ENCODE measurements around the gene NOC4L. TPM values are rescaled to one million over a fixed set of nuclear protein-coding genes. Genes with fewer than 3 reads are reported as not detected.
"Not testable (repeated sequence)": the region's sequence is repeated elsewhere in the genome, so short reads cannot be mapped to it uniquely, and the experiment has no call there.

The NOC4L gene
- total RNA-seq, 1 experiment from 2014 or later: 11.9 TPM

DNA sequence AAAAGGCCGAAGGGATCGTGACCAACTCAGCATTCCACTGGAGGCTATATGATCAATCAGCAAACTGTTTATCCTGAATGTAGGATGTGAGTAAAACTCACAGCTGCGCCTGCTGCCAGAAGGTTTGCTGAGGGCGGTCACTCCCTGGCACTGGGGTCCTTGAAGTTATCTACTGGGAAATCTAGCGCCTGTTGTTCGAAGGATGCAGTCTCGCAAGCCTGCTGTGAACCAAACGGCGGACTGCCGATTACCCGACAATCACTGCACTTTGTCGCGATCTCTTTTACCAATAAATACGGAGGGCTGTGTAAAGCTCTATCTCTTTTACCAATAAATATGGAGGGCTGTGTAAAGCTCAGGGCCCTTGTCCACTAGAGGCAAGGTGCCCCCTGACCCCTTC is 13.0 kb upstream of the NOC4L start:
- H3K27ac ChIP-seq: no peak overlapping the region
- H3K36me3 ChIP-seq: peaks cover 9% of the 10 kb centered on the region; the same call in 1 of the 2 replicates
- H3K27me3 ChIP-seq (replicated peaks): no peaks in the 10 kb centered on the region
- no peaks in the 10 kb centered on the region for H3K4me1 ChIP-seq (replicated peaks)
- no peak for DNase-seq (ENCODE audit: low read depth in 1 of 2, low spot score in 2 of 2)
- no peak overlapping the region for H3K4me3 ChIP-seq
- no peaks in the 10 kb centered on the region for H3K9me3 ChIP-seq (replicated peaks)

DNA sequence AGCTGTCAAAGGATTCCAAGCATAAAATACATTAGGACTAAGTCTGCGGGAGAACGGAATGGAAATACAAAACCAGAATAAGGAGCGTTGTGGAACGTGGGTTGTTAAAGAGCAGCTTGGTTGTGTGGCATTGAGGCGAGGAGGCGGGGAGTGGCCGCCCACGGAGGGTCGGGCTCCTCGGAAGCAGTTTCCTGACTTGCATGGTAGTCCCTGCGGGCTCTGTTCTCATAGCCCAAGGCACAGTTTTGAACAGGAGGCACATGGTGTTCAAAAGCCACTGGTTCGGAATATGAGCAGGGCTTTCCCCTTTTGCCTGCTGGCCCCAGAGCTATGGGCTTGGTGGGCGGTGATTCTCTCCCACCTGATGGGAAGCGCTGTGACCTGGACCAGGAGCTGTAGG is 12.3 kb upstream of the NOC4L start:
- no peak for DNase-seq (ENCODE audit: low read depth in 1 of 2, low spot score in 2 of 2)
- Histone ChIP-seq H3K9me3 (replicated peaks) (no peaks in the 10 kb centered on the region), H3K27me3 (replicated peaks) (no peaks in the 10 kb centered on the region), H3K27ac (no peak overlapping the region), H3K4me3 (no peak overlapping the region), H3K4me1 (replicated peaks) (no peaks in the 10 kb centered on the region), H3K36me3 (peaks cover 5% of the 10 kb centered on the region; the same call in 1 of the 2 replicates)

DNA sequence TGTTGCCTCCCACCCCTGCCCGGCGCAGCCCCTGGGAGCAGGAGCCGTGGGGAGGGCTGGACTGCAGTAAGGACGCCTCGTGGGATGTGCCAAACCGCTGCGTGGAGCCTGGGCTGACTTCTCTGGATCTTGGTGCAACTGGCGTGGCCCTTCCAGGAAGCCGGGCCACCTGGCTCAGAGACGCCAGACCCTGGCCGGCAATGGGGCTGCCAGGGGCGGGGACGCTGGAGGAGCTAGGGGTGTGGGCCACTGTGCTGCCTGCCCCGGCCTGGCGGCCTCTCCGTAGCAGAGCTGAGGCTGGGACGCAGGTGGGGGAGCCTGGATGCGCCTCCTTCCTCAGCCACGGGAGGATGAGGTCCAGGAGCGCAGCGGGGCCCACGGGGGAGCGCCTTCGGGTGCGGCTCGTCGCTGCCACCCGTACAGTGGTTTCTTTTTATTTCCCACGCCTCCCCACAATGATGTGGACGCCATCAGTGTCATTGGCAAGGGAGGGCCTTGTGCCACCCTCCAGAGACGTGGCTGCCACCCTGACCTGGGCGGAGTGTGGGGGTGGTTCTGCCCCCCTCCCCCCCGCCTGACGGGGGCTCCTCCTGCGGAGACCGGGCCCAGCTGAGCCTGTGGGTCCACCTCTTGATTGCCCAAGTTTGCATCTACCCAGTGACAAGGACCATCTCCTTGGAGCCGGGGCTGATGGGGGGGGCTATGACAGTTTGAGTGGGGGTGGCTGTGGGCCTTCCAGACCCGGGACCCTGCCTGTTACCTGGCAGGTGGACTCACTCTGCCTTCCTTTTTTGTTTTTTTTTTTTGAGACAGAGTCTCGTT is 11.4 kb upstream of the NOC4L start:
- H3K4me1 ChIP-seq (replicated peaks): no peaks in the 10 kb centered on the region
- H3K9me3 ChIP-seq (replicated peaks): no peaks in the 10 kb centered on the region
- H3K27ac ChIP-seq: no peak overlapping the region
- H3K4me3 ChIP-seq: no peak overlapping the region
- no peaks in the 10 kb centered on the region for H3K27me3 ChIP-seq (replicated peaks)
- DNase-seq (ENCODE audit: low read depth in 1 of 2, low spot score in 2 of 2): no peak
- H3K36me3 ChIP-seq: peaks cover under 1% of the 10 kb centered on the region; the same call in 1 of the 2 replicates

- DNase-seq (ENCODE audit: low read depth in 1 of 2, low spot score in 2 of 2): no peak
- Histone ChIP-seq H3K4me3 (no peak overlapping the region), H3K27me3 (replicated peaks) (no peaks in the 10 kb centered on the region), H3K27ac (no peak overlapping the region), H3K9me3 (replicated peaks) (no peaks in the 10 kb centered on the region), H3K4me1 (replicated peaks) (no peaks in the 10 kb centered on the region), H3K36me3 (peaks cover 5% of the 10 kb centered on the region; the same call in 1 of the 2 replicates)
These were observed 10.2 kb upstream of the NOC4L start for GRCh38 chr12:132133952-132134652.

- H3K27me3 ChIP-seq (replicated peaks); H3K9me3 ChIP-seq (replicated peaks); DNase-seq (ENCODE audit: low read depth in 1 of 2, low spot score in 2 of 2); H3K4me1 ChIP-seq (replicated peaks); H3K4me3 ChIP-seq; H3K27ac ChIP-seq: not testable (repeated sequence)
- peaks cover 11% of the 10 kb centered on the region for H3K36me3 ChIP-seq
These were observed 9.5 kb upstream of the NOC4L start for GRCh38 chr12:132134653-132135183.

- H3K36me3 ChIP-seq: peaks cover 26% of the 10 kb centered on the region
- H3K27me3 ChIP-seq (replicated peaks); H3K27ac ChIP-seq; H3K4me1 ChIP-seq (replicated peaks); DNase-seq (ENCODE audit: low read depth in 1 of 2, low spot score in 2 of 2); H3K4me3 ChIP-seq; H3K9me3 ChIP-seq (replicated peaks): not testable (repeated sequence)
These were observed 8.0 kb upstream of the NOC4L start for GRCh38 chr12:132136226-132136625.

GRCh38 chr12:132137483-132138125 is 6.7 kb upstream of the NOC4L start:
- no peak overlapping the region for H3K4me3 ChIP-seq
- no peak overlapping the region for H3K27ac ChIP-seq
- no peak for DNase-seq (ENCODE audit: low read depth in 1 of 2, low spot score in 2 of 2)
- H3K9me3 ChIP-seq (replicated peaks): no peaks in the 10 kb centered on the region
- peaks cover 40% of the 10 kb centered on the region for H3K36me3 ChIP-seq
- no peaks in the 10 kb centered on the region; the same call in 1 of the 2 replicates for H3K4me1 ChIP-seq (replicated peaks)
- H3K27me3 ChIP-seq (replicated peaks): no peaks in the 10 kb centered on the region

GRCh38 chr12:132138941-132139871 is 5.1 kb upstream of the NOC4L start:
- DNase-seq (ENCODE audit: low read depth in 1 of 2, low spot score in 2 of 2): no peak
- H3K4me1 ChIP-seq (replicated peaks): peaks cover 10% of the 10 kb centered on the region

GRCh38 chr12:132139912-132140311 is 4.3 kb upstream of the NOC4L start:
- Histone ChIP-seq H3K27me3 (replicated peaks) (no peaks in the 10 kb centered on the region), H3K36me3 (peaks cover 52% of the 10 kb centered on the region), H3K4me1 (replicated peaks) (peaks cover 12% of the 10 kb centered on the region), H3K9me3 (replicated peaks) (0 out of 2 replicates have a peak, but pooled peaks cover 7% of the 10 kb centered on the region), H3K4me3 (no peak overlapping the region), H3K27ac (no peak overlapping the region)
- no peak for DNase-seq (ENCODE audit: low read depth in 1 of 2, low spot score in 2 of 2)

More at GRCh38 chr12:132138941-132139871, 5.1 kb upstream of the NOC4L start:
- Histone ChIP-seq H3K27me3 (replicated peaks) (no peaks in the 10 kb centered on the region), H3K9me3 (replicated peaks) (0 out of 2 replicates have a peak, but pooled peaks cover 7% of the 10 kb centered on the region), H3K36me3 (peaks cover 46% of the 10 kb centered on the region), H3K4me3 (no peak overlapping the region), H3K27ac (no peak overlapping the region)

DNA sequence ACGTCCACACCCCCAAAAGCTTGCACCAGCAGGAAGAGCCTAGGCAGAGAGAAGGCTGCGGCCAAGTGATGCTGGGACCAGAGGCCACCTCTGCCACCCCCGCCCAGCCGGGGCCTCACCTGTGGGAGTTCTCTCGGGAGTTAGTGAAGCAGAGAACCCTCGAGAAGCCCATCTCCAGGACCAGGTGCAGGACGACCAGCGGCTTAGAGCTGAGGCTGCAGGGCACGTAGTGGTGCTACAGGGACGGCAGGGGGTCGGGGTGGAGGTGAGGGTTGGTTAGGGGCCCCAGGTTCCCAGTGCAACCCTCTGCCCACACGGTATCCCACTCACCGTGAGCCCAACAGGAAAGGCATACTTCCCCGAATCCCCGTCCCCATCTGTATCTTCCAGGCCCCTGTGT is 3.8 kb upstream of the NOC4L start:
- H3K4me3 ChIP-seq: no peak overlapping the region
- H3K36me3 ChIP-seq: peaks cover 52% of the 10 kb centered on the region
- peaks cover 18% of the 10 kb centered on the region for H3K4me1 ChIP-seq (replicated peaks)
- peak in 1 of 2 experiments; percentile 36 for DNase-seq (ENCODE audit: low read depth in 1 of 2, low spot score in 2 of 2)
- no peaks in the 10 kb centered on the region for H3K27me3 ChIP-seq (replicated peaks)
- no peak overlapping the region for H3K27ac ChIP-seq
- 0 out of 2 replicates have a peak, but pooled peaks cover 7% of the 10 kb centered on the region for H3K9me3 ChIP-seq (replicated peaks)

DNA sequence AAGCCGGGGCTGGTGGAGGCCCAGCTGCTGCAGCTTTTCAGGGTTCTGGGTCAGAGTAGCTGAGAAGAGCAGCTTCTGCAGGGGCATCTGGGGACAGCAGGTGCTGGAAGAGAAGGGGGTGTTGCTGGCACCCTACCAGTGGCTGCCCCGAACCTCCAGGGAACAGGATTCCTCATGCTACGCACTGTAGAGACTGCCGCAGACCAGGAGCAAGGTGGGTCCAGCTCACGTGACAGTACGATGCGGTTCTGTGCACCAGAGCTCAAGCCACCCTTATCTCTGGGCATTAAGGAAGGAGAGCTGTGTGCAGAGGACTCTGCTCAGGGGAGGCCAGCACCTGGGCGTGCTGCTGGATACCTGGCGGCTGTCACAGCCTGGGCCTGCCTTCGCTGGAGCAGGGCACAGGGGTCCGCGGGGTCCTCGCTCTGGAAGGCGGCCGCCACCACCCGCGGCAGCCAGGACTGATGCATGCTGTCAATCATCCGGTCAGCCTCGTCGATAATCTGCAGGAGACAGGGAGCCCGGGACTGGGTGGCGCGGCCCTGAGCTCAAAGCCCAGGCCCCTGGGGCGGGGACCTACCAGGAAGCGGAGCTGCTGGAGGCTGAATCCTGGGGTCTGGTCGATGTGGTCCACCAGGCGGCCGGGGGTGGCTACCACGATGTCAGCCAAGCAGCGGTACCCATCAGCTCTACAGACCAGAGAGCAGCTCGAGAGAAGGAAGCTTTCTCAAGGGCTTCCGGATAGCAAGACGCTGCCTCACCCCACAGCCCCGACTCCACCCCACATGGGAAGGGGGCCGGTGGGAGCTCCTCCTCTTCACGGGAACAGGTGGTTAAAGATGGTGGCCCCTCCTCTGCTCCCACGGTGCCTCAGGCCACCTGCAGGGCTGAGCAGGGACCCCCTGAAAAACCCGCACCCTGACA is 3.1 kb upstream of the NOC4L start:
- Histone ChIP-seq H3K36me3 (peaks cover 52% of the 10 kb centered on the region), H3K4me3 (no peak overlapping the region), H3K9me3 (replicated peaks) (0 out of 2 replicates have a peak, but pooled peaks cover 7% of the 10 kb centered on the region), H3K27me3 (replicated peaks) (no peaks in the 10 kb centered on the region), H3K27ac (no peak overlapping the region), H3K4me1 (replicated peaks) (peaks cover 18% of the 10 kb centered on the region)
- DNase-seq (ENCODE audit: low read depth in 1 of 2, low spot score in 2 of 2): peak in 1 of 2 experiments; percentile 32

Measured in SJSA1 (cell line).